ENCODE results near the gene CPT1B.
"Not testable (repeated sequence)": the region's sequence is repeated elsewhere in the genome, so short reads cannot be mapped to it uniquely, and the experiment has no call there.

CPT1B gene

GRCh38 chr22:50544078-50544745 lies 34.0 kb downstream of the CPT1B start:
- DNase-seq, result no peak

GRCh38 chr22:50542416-50542927 lies 35.8 kb downstream of the CPT1B start:
- no peak for DNase-seq

GRCh38 chr22:50541667-50542026 lies 36.6 kb downstream of the CPT1B start:
- not testable (repeated sequence) for DNase-seq

DNA sequence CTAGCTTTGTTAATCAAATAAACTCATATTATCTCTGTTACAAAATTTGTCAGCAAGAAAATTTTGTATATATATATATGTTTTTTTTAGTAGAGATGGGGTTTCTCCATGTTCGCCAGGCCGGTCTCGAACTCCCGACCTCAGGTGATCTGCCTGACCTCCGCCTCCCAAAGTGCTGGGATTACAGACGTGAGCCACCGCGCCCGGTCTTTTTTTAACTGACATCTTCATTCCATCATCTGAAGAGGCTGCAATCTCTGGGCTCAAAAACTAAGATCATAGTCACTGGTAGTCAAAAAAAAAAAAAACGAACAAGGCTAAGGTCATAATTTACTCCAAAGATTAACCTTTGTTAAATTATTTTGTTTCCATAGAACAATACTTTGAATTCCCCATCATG lies 37.8 kb downstream of the CPT1B start:
- no peak for DNase-seq

GRCh38 chr22:50537765-50538164 lies 40.5 kb downstream of the CPT1B start:
- DNase-seq, result no peak

DNA sequence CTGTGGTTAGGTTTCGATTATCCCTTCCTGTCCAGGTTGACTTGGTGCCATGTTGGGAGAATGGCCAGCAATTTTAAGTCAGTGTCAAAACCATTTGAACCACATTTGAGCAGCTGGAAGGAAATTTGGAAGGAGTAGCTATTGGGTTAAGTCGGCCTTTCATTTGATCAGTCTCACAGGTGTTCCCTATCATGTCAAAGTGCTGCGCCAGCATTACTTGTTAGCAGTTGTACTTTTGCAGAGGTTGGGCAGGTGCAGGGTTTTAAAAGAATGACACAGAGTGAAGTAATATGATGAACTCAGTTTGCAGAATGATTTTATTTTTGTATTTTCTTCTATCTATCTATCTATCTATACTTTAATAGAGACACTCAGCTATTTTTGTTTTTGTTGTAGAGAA lies 42.0 kb downstream of the CPT1B start:
- no peak for DNase-seq

GRCh38 chr22:50535113-50535512 lies 43.1 kb downstream of the CPT1B start:
- no peak for DNase-seq

DNA sequence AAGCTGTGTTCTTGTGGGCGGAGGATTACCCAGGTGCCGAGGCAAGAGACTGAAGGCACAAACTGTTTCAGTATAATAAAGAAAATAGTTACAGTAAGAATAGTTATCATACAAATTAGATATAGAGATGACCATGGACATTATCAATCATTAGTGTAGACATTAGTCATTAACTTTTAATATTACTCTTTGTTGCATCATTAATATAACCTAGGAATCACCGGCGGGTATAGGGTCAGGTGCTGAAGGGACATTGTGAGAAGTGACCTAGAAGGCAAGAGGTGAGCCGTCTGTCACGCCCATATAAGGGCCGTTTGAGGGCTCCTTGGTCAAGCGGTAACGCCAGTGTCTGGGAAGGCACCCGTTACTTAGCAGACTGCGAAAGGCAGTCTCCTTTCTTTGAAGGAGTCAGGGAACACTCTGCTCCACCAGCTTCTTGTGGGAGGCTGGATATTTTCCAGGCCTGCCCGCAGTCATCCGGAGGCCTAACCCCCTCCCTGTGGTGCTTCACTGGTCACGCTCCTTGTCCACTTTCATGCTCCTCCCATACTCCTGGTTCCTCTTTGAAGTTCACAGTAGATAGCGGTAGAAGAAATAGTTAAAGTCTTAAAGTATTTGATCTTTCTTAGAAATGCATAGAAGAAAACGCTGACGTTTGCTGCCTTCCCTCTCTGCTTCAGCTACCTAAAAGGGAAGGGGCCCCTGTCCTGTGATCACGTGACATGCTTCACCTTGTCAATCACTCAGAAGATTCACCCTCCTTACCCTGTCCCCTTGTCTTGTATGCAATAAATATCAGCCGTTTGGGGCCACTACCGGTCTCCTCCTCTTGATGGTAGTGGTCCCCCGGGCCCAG lies 44.1 kb downstream of the CPT1B start:
- not testable (repeated sequence) for DNase-seq

DNA sequence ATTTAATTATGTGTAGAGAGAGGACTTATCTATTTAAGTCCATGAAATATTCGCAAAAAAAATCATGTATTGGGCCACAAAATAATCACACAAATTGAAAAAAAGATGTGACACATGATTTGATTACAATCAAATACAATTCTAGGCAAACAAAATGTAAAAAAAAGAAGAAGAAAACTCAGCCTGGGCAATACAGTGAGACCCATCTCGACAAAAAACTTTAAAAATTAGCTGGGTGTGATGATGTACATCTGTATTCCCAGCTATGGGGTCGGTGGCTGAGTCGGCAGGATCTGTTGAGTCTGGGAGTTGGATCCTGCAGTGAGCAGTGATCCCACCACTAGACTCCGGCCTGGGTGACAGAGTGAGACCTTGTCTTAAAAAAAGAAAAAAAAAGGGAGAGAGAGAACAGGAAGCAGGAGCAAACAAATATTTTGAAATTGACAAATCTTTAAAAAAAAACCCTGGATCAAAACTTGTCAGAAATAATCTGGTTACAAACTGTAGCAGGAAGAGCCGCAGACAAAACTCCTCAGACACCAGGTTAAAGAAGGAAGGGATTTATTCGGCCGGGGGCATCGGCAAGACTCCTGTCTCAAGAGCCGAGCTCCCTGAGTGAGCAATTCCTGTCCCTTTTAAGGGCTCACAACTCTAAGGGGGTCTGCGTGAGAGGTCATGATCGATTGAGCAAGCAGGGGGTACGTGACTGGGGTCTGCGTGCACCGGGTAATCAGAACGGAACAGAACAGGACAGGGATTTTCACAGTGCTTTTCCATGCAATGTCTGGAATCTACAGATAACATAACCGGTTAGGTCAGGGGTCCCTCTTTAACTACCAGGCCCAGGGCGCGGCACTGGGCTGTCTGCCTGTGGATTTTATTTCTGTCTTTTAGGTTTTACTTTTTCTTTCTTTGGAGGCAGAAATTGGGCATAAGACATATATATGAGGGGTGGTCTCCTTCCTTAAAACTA lies 45.1 kb downstream of the CPT1B start:
- no peak for DNase-seq

GRCh38 chr22:50531962-50532674 lies 46.1 kb downstream of the CPT1B start:
- no peak for DNase-seq

GRCh38 chr22:50531546-50531961 lies 46.7 kb downstream of the CPT1B start:
- DNase-seq, result no peak

DNA sequence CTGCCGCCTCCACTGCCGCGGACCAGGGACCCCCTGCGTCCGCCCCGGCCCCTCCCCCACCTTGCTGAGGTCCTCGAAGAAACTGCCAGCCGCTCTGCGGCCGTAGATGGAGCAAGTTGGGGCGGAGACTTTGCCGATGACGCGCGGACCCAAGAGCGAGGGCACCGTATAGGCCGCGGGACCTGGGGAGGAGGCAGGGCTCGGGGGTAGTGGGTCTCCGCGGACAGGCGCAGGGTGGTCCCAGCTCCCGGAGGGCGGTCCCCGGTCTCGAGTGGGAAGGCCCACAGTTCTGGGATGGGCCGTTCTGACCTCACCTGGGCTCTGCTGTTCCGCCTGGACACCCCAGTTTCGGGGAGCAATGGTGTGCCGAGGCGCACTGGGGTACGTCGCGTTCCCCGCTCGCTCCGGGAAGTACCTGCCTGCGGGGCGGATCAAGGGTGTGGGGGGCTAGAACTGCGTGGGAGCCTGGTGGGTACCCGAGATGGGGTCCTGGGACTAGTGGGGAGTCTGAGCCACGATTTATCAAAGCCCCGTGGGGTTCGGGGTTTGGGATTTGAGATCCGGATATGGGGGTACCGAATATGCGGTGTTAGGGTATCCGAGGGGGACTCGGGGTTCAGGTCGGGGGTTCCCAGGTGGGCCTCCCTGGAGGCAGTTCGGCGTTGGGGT lies 47.2 kb downstream of the CPT1B start:
- no peak for DNase-seq

DNA sequence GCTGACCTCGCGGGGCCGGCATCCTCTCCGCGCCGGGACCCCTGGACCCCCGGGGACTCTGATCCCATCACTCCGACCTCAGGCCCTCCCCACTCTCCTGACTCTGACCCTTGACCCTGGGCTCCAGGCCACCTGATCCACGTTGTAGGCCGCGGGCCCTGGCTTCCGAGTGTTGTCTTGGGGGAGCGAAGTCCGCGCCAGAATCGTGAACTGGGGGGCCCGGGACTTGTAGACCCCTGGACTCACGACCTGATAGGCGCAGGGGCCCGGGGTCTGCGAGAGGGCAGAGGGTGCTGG lies 47.7 kb downstream of the CPT1B start:
- no peak for DNase-seq

DNA sequence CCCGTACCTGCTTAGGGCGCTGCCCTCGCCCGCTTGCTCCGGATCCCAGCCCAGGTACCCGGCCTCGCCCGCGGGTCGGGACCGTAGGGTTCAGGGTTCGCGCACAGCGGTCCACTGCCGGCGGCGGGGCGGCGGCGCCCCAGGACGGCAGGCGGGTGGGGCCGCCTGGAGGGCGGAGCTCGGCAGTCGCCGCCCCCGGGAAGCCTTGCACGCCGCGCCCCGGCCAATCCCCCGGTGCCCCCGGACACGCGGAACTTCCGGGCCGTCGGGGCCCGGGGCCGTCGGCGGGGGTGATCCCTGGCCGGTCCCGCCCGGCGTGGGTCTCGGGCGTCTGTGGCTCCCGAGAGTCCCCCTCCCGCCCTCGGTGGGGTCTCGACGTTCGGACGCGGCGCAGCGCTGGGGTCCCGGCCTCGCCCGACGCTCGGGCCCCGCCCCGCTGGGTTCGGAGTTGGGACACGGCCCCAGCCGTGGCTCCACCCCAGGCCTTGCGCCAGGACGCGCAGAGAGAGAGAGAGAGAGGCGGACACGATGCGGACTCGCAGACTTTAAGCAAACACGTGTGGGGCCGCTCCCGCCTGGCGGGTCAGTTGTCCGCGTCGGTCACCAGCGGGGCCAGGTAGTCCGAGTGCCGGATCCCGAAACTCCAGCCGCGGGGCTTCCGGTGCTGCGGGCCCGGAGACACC lies 48.2 kb downstream of the CPT1B start, which contains the start of gene TYMP:
TSS of gene TYMP (minus strand) at position 116 of the 683 bp plus-strand sequence. CDS start 303 bp downstream, outside the sequence.
- no peak for DNase-seq

GRCh38 chr22:50529416-50529896 lies 48.8 kb downstream of the CPT1B start:
- no peak for DNase-seq

DNA sequence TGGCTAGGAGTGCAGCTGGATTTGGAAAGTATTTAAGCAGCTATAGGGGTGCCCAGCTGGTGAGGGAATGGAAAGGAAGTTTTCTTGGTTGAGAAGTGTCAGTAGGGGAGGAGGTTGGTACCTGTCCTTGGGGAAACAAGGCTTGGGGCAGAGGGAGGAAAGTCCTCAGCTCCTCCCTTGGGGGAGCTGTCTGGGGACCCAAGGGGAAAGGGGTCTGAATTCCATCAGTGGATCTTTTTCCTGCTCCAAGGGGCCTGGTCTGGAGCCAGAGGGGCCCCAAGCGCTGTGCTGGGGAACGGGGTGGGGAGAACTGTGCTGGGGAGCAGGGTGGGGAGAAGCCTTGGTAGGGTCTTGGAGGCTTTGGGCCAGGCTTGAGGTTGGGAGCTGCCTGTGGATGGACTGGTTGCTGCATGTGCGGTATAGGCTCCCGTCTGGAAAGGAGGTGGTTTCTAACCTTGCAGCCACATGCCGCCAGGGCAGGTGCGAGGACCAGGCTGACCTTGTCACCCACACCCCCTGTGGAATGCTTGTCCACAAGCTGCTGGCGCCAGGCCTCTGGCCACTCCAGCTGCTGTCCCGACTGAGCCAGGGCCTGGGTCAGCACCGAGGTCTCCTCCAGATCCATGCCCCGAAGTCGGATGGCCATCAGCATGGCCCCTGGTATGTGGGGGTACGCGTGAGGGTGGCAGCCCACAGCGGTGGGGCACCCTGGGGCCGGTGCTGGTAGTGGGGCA lies 49.4 kb downstream of the CPT1B start:
- no peak for DNase-seq

GRCh38 chr22:50527921-50528681 lies 50.1 kb downstream of the CPT1B start:
- DNase-seq, result no peak

- no peak for DNase-seq
These were observed 51.1 kb downstream of the CPT1B start for GRCh38 chr22:50526834-50527801.

Measured in NCI-H1417 treated with DMSO at 0.1 percent for 48 hours (cell line).